ENCODE data around the gene KRTAP5-5.
"Not testable (repeated sequence)": the region's sequence is repeated elsewhere in the genome, so short reads cannot be mapped to it uniquely, and the experiment has no call there.

The KRTAP5-5 gene, protein sequence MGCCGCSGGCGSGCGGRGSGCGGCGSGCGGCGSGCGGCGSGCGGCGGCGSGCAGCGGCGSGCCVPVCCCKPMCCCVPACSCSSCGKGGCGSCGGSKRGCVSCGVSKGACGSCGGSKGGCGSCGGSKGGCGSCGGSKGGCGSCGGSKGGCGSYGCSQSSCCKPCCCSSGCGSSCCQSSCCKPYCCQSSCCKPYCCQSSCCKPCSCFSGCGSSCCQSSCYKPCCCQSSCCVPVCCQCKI

DNA sequence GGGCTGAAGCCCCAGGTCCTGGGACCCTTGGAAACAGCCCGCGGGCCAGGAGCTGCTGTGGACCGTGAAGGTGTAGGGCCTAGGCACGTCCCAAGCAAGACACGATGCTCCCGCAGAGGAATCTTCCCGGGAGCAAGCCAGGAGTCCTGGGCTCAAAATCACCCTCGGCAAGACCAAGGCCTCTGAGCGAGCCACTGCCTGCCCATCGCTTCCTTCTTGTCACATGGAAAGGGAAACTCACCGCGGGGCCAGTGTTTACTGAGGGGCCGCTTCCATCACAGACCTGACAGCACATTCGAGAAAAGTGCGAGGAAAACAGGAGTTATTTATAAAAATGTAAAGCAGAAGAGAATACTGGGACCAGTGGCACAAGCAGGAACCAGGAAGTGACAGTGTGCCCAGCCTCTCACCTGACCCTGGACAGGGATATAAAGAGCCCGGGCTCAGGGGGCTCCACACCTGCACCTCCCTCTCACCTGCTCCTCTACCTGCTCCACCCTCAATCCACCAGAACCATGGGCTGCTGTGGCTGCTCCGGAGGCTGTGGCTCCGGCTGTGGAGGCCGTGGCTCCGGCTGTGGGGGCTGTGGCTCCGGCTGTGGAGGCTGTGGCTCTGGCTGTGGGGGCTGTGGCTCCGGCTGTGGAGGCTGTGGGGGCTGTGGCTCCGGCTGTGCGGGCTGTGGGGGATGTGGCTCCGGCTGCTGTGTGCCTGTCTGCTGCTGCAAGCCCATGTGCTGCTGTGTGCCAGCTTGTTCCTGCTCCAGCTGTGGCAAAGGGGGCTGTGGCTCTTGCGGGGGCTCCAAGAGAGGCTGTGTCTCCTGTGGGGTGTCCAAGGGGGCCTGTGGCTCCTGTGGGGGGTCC is at the start of gene KRTAP5-5:
TSS of gene KRTAP5-5 (plus strand) at position 450 of the 860 bp plus-strand sequence. CDS start at position 516, 66 bp downstream.
- in situ Hi-C loops (cut with MboI; ENCODE audit: low sequenced_read_pairs), result no loop called here

- in situ Hi-C loops (cut with MboI; ENCODE audit: low sequenced_read_pairs), result no loop called here
Measured at GRCh38 chr11:1581976-1582375, 47.6 kb upstream of the KRTAP5-5 start.

DNA sequence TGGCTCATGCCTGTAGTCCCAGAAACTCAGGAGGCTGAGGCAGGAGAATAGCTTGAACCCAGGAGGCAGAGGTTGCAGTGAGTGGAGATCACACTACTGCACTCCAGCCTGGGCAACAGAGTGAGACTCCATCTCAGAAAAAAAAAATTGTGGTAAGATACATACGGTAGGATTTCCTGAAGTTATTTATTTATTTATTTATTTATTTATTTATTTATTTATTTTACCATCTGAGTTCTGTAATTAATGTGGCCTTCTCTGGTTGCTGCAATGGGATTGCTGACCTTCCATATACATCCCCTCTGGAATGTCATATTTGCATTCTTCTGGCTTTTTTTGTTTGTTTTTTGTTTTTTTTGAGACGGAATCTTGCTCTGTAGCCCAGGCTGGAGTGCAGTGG is 46.7 kb upstream of the KRTAP5-5 start:
- in situ Hi-C loops (cut with MboI; ENCODE audit: low sequenced_read_pairs), result not testable (repeated sequence)

- in situ Hi-C loops (cut with MboI; ENCODE audit: low sequenced_read_pairs), result not testable (repeated sequence)
Measured at GRCh38 chr11:1584661-1585370, 44.8 kb upstream of the KRTAP5-5 start, which contains the start of gene KRTAP5-1. KRTAP5-1 (minus strand) TSS chr11:1585283; CDS start chr11:1585249, 34 bp downstream.

GRCh38 chr11:1586699-1587098 is 42.9 kb upstream of the KRTAP5-5 start:
- in situ Hi-C loops (cut with MboI; ENCODE audit: low sequenced_read_pairs), result no loop called here

- in situ Hi-C loops (cut with MboI; ENCODE audit: low sequenced_read_pairs), result not testable (repeated sequence)
Measured at GRCh38 chr11:1589191-1589963, 40.2 kb upstream of the KRTAP5-5 start.

GRCh38 chr11:1589996-1590395 is 39.6 kb upstream of the KRTAP5-5 start:
- in situ Hi-C loops (cut with MboI; ENCODE audit: low sequenced_read_pairs), result no loop called here

- in situ Hi-C loops (cut with MboI; ENCODE audit: low sequenced_read_pairs), result no loop called here
Measured at GRCh38 chr11:1592628-1593027, 36.9 kb upstream of the KRTAP5-5 start.

- in situ Hi-C loops (cut with MboI; ENCODE audit: low sequenced_read_pairs), result not testable (repeated sequence)
Measured at GRCh38 chr11:1595994-1596575, 33.5 kb upstream of the KRTAP5-5 start.

- in situ Hi-C loops (cut with MboI; ENCODE audit: low sequenced_read_pairs), result not testable (repeated sequence)
Measured at GRCh38 chr11:1596576-1597121, 32.9 kb upstream of the KRTAP5-5 start.

DNA sequence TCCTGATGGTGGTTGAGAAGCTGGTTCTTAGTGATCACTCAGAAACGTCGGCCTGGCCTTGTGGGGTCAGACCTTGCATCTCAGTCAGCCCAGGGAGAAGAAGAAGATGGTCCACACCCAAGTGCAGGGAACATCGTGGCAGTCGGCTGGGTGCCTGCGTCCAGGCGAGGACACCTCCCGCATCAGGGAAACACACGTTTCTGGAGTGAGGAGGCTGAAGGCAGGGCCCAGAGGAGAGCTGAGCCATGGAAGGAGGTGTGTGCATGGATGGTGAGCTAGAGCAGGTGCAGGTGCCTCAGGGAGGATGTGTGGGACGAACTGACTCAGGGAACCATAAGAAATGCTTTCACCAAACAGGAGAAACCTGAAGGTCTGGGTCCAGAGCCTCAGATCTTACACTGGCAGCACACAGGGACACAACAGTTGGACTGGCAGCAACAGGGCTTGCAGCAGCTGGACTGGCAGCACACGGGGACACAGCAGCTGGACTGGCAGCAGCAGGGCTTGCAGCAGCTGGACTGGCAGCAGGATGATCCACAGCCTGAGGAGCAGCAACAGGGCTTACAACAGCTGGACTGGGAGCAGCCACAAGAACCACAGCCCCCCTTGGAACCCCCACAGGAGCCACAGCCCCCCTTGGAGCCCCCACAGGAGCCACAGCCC is 32.1 kb upstream of the KRTAP5-5 start:
- in situ Hi-C loops (cut with MboI; ENCODE audit: low sequenced_read_pairs), result no loop called here

DNA sequence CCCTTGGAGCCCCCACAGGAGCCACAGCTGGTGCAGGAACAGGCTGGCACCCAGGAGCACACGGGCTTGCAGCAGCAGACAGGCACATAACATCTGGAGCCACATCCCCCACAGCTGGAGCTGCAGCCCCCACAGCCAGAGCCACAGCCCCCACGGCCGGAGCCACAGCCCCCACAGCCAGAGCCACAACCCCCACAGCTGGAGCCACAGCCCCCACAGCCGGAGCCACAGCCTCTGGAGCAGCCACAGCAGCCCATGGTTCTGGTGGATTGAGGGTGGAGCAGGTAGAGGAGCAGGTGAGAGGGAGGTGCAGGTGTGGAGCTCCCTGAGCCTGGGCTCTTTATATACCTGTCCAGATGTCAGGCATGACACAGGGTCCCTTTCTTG is 31.6 kb upstream of the KRTAP5-5 start, which contains the start of gene KRTAP5-2:
TSS of gene KRTAP5-2 (minus strand) at position 301 of the 387 bp plus-strand sequence. CDS start at position 257, 44 bp downstream.
- in situ Hi-C loops (cut with MboI; ENCODE audit: low sequenced_read_pairs), result no loop called here

DNA sequence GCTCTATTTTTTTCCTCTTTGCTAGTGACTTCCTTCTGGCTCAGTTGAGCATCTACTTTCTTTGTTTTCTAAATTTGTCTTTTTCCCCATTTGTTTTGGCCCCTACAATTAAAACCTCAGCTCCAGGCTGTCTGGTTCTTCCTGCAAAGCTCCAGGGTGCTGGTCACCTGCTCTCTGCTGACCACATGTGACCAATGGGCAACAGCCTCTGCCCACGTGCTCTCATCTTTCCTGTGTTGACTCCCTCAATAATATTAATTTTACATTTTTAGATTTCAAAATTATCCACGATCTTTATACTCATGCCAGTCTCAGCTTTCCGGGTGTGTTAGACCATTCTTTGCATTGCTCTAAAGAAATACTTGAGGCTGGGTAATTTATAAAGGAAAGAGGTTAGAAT is 31.2 kb upstream of the KRTAP5-5 start:
- in situ Hi-C loops (cut with MboI; ENCODE audit: low sequenced_read_pairs), result not testable (repeated sequence)

DNA sequence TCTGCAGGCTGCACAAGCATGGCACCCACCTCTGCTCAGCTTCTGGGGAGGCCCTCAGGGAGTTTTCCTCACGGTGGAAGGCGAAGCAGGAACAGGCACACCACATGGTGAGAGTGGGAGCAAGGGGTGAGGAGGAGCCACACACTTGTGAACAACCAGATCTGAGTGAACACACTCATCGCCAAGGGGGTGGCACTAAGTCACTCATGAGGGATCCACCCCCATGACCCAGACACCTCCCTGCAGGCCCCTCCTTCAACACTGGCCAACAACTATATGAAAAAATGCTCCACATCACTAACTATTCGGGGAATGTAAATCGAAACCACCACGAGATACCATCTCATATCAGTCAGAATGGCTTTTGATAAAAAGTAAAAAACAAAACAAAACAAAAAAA is 30.8 kb upstream of the KRTAP5-5 start:
- in situ Hi-C loops (cut with MboI; ENCODE audit: low sequenced_read_pairs), result no loop called here

- in situ Hi-C loops (cut with MboI; ENCODE audit: low sequenced_read_pairs), result no loop called here
Measured at GRCh38 chr11:1600626-1601025, 28.9 kb upstream of the KRTAP5-5 start.

DNA sequence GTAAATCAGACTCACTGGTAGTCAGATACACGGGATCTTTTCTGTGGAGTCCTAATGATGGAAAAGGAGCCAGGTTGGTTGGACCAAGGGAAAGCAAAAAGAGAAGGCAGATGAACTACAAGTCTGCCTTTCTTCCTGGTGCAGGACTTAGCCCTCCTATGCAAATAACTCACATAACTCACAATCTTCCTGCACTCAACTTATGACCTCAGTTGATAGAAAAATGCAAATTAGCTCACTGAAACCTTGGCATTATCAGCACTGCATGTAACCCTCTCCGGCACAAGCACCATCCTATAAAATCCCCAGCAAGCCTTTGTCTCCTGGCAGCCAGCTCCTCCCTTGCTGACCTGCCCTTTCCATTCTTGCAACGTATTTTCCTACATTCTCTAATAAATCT is 27.9 kb upstream of the KRTAP5-5 start:
- in situ Hi-C loops (cut with MboI; ENCODE audit: low sequenced_read_pairs), result not testable (repeated sequence)

DNA sequence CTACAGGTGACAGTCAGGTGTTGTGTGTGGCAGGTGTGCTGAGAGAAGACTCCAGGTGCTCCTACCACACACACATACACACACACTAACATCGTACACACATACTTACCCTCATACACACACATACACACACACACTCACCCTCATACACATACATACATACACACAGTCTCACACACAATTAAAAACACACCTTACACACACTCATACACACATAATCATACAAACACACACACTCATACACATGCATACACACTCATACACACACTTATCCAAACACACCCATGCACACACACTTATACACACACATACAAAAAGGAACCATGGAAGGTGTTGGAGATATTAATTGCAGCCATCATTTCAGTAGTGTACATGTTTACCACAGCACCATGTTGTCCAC is 25.9 kb upstream of the KRTAP5-5 start:
- in situ Hi-C loops (cut with MboI; ENCODE audit: low sequenced_read_pairs), result no loop called here

GRCh38 chr11:1604181-1604580 is 25.4 kb upstream of the KRTAP5-5 start:
- in situ Hi-C loops (cut with MboI; ENCODE audit: low sequenced_read_pairs), result no loop called here

GRCh38 chr11:1604711-1605110 is 24.9 kb upstream of the KRTAP5-5 start:
- in situ Hi-C loops (cut with MboI; ENCODE audit: low sequenced_read_pairs), result no loop called here
